NK-92 (cell line): ENCODE results near the gene AKAP13.

Source experiments
- DNase-seq: peaks from one replicate; lab custom pipeline; 2025; ENCODE audit not compliant: unreplicated experiment; lab: John Stamatoyannopoulos, UW

Gene AKAP13

DNA sequence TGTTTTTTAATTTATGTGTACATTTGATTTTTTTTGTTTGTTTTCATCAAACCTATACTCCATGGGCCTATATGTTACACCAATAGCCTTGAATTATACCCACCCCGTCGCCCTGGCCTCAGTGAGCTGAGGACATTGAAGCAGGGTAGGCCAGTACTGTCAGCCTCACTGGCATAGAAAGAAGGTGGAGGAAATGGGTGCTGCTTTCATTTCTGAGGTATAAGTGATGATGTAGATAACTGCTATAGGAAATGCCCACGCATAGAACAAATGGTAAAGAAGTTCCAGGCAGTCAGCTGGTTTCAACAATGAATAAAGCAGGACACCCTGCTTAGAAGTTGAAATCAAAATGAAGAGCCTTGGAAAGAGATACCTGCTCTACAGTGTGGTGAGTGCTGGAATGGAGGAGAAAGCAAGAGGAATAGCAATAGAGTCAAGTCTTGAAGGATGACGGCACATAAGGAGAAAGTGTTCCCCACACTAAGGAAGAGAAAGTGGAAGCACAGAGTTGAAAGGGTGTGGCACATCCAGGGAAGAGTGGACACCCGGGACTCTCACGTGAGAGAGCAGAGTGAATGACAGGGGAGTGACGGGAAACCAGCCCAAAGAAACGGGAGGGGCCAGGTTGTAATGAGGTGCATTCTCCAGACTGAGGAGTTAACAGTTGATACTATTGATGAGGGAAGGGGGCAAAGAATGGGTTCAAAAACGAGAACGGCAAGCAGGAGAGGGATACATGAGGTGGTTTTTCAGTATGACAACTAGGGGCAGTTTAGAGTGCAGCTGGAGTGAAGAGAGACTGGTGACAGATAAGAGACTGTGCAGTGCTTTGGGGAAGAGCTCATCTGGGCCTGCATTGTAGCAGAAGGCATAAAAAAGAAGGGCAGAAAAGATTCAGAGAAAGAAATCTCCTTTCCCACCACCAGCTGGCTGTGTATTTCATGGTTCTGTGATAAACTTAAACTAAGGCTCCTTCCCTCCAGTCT lies 343.9 kb downstream of the AKAP13 start:
- DNase-seq, result no peak

DNA sequence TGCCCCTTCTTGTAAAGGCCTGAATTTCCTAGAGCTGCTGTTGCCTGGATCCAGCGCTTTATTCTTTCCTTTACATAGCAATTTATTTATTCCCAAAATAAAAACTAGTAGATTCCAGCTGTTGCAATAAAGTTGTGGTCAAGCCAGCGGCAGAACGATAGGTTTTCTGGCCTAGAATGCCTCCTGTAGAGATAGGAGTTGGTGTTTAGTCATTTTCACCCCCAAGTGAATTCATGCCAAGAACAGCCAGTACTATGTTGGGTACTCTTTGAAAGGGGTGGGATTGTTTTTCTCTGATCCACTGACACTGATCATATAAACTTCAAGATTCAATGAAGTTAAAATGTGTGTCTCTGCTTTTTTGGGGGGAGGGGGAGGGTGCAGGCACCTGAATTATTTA lies 344.6 kb downstream of the AKAP13 start:
- DNase-seq, result no peak

DNA sequence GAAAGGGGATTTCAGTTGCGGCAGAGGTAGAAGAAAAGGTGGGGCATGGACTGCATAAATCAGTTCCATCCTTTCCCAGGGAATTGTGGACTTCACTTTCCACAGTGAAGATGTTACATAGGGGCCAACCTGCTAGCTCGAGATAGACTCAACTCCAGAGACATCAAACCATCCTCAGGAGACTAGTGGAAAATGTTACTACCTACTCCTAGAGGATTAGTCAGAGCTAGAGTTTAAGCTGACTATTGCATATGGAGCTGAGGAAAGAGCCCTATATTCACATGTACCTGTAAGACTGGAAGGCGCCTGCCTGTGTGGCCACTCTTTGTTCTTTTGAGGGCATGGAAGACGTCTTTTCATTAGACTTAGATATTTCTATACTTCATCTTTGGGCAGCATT lies 345.2 kb downstream of the AKAP13 start:
- no peak for DNase-seq

- no peak for DNase-seq
Observed at GRCh38 chr15:85726454-85726853, 346.1 kb downstream of the AKAP13 start.

- no peak for DNase-seq
Observed at GRCh38 chr15:85727068-85727467, 346.7 kb downstream of the AKAP13 start.

GRCh38 chr15:85730001-85730820 lies 349.8 kb downstream of the AKAP13 start:
- DNase-seq, result no peak

GRCh38 chr15:85733416-85733815 lies 353.0 kb downstream of the AKAP13 start:
- no peak for DNase-seq

- DNase-seq, result no peak
Observed at GRCh38 chr15:85737061-85737460, 356.7 kb downstream of the AKAP13 start.

GRCh38 chr15:85741021-85741421 lies 360.6 kb downstream of the AKAP13 start:
- DNase-seq, result no peak

- no peak for DNase-seq
Observed at GRCh38 chr15:85741662-85742061, 361.3 kb downstream of the AKAP13 start.

DNA sequence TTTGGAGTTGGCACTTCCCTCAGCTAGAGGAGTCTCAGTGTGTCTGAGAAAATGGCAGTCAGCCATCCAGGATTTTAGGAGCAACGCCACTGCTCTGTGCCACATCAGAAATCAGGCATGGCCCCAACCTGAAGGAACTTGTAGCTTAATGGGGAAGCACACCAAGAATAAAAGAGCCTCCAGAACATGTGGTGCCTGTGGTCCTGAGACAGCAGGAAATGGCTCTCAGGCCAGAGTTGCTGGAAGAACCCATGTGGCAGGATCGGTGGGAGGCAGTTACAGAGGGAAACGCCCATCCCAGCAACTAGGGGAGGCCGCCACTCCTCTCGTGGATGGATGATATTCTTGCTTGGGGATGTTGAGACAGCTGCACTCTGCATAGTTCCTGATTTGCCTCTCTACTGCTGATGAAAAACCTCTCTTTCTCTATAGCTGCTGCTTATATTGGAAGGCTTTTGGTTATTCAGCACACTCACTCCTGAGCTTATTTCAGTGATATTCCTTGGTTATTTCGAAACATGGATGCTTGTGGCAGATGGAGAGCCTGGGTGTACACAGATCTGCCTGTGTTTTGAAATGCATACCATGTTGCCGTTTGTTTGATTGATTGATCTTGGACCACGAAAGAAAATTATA lies 361.9 kb downstream of the AKAP13 start:
- no peak for DNase-seq

GRCh38 chr15:85743392-85744055 lies 363.1 kb downstream of the AKAP13 start:
- no peak for DNase-seq

- DNase-seq, result no peak
Observed at GRCh38 chr15:85744579-85744978, 364.2 kb downstream of the AKAP13 start.

DNA sequence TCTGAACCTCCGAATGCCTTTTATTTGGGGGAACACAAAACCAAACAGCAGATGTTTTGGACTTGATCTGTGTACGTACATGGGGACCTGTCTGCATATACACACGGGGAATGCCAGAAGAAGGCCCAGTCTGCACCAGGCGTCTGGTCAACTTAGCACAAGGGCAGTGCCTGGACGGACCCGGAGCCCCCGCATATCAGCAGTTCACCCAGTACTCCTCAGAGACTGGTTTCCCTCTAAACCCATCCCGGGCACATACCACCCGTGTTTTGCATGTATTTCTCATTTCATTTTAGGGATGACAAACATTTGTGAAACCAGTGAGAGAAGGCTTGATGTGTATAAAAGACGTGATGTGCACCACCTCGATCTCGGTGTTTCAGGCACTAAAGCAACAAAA lies 364.6 kb downstream of the AKAP13 start:
- no peak for DNase-seq

- DNase-seq, result no peak
Observed at GRCh38 chr15:85745525-85746150, 365.2 kb downstream of the AKAP13 start.

DNA sequence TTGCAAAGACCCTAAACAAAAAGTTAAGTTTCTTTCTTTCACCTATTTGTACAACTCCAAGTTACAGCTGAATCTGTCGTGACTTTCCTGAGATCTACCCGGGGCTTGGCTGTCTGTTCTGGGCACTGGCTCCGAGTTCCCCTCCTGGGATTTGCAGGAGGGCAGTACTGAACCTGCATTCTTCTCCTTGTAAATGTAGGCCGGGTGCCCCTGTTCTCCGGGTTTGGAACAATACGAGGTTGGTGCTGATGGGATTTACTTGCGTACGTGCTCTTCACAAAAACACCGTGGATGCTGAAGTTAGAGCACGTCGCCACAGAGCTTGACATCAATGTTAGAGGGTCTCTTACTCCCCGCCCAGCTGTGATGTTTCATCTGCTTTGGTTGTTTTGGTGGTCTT lies 366.2 kb downstream of the AKAP13 start:
- no peak for DNase-seq

DNA sequence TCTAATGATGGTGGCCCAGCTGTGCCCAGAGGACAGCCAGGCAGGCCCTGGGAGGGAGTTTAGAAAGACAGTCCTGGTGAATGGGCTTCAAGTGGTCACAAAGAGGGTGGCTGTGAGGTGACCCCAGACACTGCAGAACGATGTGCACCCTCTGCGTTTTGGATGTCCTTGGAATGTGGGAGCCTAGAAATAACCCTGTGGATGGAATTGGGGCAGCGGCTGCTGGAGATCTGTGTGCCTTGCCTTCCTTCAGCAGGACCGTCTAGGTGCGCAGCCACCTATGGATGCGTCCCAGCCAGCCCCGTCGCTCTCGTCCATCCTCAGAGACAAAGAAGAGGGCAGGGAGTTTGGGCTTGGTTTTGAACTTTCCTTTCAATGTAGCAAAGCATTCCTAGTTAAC lies 367.8 kb downstream of the AKAP13 start:
- no peak for DNase-seq

DNA sequence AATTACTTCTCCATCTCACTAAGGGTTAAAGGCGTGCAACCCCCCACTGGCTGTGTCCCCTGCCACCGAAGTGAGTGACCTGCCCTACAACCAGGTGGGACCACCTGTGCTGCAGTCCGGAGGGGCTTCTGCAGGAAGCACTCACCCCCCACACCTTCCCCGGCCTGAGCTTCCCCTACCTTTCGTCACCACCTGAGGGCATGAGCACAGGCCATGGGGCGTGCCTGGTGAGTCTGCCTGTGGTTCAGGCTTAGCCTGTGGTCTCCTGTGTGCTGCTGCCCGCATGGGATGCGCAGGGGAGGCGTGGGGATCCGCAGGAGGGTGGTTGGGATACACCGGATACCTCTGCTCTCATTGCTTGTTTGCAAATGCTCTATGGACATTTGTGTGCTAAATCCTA lies 368.3 kb downstream of the AKAP13 start:
- no peak for DNase-seq

DNA sequence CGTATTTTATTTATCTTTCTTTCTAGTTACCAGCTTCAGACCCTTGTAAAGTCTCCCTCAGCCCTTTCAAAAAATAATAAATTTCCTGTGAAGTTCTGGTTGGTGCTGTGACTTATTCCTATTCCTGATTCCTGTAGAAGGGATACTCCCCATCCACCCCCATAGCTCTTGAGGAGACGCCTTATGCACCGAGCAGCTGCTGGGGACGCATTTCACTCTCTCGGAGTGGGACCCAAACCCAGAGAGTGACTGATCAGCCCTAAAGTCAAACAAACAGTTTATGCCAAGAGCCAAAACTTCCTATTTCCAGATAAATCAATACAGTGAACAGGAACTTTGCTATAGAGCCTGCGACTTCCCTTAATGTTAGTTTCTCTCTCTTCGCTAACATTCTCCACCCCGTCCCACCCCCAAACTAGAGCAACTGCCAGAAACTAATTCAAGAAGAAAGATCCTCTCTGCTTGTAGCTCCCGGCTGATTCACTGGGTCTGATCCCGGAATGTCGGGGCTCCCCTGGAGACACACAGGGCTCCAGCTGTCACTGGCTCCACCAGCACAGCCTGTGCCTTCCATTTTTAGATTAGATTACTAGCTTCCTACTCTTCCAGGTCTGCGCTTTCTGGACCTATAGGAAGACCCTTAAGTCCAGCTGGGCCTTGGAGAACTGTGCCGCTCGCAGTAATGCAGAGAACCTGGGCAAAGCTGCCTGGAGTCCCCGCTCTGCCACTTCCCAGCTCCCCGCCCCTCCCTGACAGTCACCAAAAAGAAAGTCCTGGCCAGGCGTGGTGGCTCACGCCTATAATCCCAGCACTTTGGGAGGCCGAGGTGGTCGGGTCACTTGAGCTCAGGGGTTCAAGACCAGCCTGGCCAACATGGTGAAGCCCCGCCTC lies 369.1 kb downstream of the AKAP13 start:
- DNase-seq, result no peak
